CD4-positive, alpha-beta T cell treated with Interleukin-17A for 4 hours (primary cell): Measurements from ENCODE around the gene PDCD7.
A peak's percentile ranks its signal among the peaks of the same experiment; 100 is the strongest.
"Not testable (repeated sequence)": the region's sequence is repeated elsewhere in the genome, so short reads cannot be mapped to it uniquely, and the experiment has no call there.

ENCODE experiments used
- DNase-seq: peaks from one replicate; pipeline ENCODE4 v3.0.0-alpha.2; 2020; ENCODE audit warnings: mixed read lengths

PDCD7 gene

DNA sequence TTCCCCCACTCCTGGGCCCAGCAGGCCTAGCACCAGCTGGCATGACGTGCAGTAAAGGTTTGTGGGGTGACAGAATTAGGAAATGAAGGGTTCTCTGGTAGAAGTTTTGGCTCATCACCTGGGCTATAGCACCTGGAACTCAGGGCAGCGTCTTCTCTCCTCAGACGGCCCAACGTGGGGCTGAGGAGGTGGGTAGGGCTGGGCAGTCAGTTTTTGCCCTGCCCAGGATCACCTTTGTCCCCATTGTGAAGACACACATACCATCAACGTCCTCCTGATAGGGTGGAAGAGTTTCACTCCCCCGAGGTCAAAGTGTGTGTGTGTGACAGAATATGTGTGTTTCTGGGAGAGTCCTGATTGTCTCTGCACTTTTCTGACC, 45.0 kb downstream of the PDCD7 start:
- DNase-seq, result no peak

DNA sequence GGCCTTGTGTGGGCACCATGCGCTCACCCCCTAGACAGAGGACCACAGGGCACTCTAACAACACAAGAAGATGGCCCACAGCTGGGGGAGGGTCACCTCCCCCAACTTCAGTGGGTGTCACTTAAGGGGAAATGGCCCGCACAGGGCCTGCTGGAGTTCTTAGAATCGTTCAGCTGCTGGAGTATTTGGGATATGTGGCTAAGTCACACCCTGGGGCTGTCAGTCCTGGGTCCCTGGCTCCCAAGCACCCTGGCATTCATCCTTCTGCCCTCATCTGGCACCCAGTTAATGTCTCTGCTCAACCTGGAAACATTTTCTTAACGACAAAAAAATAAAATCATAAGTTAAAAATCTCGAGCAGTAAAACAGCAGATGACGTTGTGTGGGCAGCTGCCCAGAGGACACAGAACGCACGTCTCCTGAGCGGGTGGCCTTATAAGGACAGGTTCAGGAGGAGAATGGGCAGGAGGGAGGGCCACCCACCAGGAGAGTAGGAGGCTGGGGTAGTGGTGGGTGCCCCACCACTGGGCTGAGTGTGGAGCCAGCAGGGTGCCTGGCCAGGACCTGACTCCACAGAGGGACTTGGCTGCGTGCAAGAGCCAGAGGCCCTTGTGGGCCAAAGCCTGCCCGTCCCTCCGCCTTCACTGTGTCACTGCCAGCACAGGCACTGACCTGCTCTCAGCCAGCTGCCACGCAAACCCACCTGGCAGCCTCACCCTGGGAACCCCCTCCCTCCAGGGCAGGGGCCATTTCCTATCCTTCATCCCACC, 45.5 kb downstream of the PDCD7 start:
- DNase-seq, result no peak

DNA sequence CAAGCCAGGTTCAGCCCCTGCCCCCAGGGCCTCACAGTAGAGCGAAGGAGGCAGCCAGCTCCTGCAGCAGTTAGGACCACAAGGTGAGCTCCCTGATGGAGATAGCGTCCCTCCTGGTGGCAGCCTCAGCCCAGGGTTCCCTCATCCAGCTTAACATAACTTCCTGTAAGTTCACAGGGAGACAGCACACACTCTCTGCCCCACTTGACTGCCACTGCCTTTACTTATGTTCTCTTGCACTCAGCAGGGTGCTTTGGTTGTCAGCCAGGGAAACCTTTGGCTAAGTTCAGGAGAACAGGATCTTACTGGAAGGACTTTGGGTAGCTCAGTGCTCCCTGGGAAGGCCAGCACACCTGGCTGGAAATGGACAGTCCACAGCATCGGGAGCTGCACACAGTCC, 46.2 kb downstream of the PDCD7 start:
- DNase-seq, result no peak

DNA sequence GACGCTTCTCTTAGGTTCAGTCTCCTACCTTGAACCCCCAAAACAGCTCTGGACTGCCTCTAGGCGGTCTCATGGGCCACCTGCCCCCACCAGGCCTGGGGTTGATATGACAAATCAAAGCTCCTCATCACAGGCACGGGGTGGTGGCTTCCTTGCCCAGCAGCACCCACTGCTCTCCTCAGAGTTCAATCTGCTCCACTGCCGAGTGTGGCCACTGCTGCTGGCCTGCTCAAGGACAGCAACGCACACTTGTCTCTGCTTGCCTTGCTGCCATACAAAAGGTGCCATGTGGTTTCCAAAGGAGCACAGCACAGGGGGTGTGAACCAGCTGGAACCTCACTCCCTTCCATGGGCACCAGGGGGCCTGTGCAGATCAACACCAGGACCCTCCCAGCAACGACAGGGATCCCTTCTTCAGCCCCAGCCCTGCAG, 46.9 kb downstream of the PDCD7 start:
- no peak for DNase-seq

DNA sequence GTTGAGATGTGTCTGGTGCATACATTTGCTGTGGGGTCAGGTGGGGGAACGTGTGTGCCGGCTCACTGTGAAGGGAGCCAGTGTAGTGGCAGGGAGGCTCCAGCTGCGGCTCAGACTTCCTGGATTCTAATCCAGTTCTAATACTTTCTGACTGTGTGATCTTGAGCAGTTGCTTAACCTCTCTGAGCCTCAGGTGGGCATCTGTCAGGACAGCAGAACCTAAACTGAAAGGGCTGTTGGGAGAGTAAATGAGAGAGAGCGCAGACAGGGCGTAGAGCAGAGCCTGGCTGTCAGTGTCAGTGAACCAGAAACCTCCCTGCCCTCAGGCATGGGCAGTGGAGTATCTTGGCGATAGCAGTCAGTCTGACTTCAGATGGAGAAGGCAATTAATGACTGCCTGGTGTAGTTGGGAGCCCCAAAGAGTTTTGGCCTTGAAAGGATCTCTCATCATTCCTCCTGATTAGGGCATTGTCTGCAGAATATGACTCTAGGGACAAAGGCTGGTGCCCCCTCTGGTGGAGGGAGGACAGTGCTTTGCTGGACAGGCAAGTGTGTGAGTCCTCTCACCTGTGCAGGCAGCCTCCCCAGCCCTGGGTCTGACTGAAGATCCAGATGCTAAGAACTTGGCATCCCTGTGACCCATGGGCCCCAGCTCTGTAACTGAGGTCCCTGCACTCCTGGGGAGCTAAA, 47.5 kb downstream of the PDCD7 start:
- peak; percentile 19 for DNase-seq

DNA sequence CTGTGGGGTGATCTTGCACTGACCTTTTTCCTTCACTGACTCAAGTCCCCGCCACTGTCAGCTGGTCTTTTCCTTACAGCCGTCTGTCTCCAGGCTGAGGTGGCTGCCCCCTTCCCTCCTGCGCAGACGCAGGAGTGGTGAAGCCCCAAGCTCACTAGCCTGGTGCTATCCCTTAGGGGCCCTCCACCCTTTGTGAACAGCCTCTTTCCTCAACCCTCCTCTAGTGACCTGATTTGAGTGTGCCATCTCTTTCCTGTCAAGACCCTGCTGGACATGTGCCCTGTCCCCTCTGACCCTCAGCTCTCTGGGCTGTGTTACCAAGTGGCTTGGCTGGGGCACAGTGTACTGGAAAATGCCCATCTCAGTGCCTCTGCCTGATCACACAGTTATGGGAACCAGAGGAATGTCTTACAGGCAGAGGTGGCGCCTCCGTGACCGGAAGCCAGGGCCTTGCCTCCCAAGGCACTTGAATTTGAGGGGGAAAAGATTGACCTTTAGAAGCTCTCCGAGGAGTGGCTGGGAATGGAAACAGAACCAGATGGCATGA, 48.3 kb downstream of the PDCD7 start:
- DNase-seq, result no peak

DNA sequence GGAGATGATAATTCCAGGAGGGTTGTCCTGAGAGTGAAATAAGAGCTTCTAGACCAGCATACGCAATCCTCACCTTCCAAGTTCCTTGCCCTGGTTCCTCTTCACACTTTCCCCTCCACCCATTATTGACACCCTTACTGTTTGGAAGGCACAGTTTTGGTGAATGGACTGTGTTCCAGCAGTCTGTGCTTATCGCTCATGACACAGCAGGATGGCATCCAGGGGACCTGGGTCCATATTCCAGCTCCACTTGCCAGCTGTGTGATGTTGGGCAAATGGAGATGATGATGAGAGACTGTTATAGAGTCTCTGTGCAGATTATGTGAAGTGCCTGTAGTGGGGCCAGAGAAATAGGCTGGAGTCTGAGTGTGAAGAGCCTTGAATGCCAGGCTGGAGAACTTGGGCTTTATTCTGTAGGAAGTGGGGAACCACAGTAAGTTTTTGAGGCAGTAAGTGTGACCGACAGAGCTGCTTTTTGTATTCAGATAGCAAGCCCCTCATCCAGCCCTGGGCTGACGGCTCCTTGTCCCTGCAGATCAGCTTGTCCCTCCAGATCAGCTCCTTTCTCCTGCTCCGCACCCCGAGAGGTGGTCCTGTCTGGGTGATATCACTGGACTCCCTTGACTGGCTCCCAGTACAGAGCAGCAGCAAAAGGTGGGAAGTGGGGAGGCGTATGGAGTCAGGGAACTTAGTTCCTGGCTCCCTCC, 49.0 kb downstream of the PDCD7 start:
- DNase-seq, result no peak

DNA sequence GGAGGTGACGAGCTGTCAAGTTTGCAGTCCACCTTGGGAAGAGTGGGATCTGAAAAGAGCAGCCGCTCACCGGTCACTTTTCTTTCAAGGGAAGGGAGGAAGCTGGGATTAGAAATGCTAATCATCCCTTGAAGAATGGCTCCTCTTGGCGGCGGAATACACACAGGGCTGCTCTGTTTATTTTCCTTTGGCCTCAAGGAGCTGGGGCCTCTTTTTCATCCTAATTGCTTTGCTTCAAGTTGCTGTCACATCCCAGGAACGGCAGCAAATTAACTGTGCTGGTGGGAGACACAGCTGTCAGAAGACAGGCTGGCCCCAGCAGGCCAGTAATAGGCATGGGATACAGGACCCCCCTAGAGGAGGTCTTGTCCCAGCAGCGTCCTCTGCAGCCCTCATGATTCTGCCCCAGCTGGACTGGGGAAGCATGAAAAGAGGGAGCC, 50.3 kb downstream of the PDCD7 start:
- no peak for DNase-seq

DNA sequence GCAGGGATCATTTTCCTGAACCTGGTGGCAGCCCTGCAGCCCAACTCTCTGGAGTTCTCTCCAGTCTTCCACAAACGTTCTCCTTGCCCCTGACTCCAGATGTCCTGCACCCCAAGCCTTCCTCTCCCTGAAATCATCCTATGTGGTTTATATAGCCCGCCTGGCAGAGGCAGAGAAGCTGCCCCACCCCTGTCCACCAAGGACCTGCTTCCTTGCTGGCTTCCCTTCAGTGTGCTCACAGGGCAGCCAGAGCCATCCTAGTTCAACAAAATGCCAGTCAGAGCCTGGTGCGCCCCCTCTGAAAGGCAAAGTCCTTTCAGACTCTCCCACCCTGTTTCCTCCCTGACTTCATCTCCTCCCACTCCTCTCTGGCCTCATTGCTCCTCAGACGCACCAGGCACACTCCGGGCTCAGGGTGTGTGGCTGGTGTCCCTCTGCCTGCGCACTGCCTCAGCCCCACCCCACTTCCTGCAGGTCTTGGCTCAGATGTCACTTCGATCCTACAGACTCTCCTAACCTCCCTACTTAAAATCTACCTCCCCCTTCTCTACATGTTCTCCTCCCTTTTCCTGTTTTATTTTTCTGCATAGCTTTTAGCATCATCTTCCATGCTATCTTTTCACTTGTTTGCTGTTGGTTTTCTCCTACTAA, 51.2 kb downstream of the PDCD7 start:
- peak; percentile 39 for DNase-seq

DNA sequence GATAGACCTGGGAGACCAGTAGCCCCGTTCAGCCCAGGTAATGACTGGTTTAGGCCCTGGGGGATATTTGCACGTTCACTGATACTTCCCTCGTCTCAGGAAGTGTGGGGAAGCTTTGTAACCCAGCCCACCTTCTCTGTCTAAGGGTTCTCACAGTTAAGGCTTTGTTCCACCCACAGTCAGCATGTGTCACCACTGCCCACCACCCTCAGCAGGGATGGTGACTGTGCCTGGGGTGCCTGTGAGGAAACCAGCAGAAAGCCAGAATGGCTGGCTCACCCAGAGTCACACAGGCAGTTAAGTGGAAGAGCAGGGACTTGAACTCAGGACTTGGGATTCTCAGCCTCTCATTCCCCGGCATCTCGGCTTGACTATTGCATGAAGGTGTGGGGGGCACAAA, 51.9 kb downstream of the PDCD7 start:
- no peak for DNase-seq

DNA sequence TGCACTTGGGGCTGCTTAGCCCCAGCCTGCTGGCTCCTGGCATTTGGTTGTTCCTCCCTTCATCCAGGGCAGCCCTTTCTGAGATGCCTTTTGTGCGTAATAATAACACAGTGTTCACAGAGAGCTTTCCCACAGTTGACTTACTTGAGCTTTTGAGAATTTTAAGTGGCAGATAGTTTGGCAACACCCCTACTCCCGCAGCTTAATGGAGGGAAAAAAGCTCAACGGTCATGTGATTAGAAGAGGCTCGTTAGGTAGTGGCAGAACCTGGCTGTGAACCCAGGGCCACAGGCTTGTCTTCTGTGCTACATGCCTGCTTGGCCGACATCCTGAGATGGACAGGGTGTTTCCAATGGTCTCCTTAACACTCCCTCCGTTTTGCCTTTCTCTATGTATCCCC, 52.3 kb downstream of the PDCD7 start:
- no peak for DNase-seq

DNA sequence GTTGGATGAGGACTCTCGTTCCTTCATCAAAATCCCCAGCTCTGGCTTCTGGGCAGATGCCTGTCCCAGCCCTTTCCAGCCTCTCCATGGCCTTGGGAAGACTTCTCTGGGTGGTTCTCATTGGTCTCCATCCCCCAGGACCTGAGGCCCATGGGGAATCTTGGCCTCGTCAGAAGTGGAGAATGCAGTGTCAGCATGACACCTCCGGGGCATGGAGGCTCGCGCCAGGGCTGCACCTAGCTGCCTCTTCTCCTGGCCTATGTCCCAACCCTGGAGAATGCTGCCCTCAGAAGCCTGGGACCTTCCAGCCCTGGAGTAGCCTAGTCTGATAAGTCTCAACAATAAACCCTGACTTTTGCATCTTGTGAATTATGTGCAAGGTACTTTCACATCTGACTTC, 54.0 kb downstream of the PDCD7 start:
- no peak for DNase-seq

DNA sequence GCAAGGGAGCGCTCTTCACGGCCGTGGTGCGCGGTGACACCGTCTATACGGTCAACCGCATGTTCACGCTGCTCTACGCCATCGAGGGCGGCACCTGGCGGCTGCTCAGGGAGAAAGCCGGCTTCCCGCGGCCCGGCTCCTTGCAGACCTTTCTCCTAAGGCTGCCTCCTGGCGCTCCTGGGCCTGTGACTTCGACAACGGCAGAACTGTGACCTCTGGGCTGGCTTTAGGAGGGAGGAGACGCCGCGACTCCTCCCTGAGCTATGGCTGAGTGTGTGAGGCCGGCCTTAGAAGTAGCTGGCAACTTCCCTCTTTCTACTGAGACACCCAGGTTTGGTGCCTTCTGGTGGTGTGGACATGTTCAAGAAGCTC, 55.6 kb downstream of the PDCD7 start:
- DNase-seq, result peak; percentile 62

DNA sequence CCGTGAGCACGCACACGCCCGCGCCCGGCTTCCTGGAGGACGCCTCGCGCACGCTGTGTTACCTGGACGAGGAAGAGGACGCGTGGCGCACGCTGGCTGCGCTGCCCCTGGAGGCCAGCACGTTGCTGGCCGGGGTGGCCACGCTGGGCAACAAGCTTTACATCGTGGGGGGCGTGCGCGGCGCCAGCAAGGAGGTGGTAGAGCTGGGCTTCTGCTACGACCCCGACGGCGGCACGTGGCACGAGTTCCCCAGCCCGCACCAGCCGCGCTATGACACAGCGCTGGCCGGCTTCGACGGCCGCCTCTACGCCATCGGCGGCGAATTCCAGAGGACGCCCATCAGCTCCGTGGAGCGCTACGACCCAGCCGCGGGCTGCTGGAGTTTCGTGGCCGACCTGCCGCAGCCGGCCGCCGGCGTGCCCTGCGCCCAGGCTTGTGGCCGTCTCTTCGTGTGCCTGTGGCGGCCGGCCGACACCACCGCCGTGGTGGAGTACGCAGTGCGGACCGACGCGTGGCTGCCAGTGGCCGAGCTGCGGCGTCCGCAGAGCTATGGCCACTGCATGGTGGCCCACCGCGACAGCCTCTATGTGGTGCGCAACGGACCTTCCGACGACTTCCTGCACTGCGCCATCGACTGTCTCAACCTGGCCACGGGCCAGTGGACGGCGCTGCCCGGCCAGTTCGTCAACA, 56.2 kb downstream of the PDCD7 start:
- DNase-seq, result no peak

DNA sequence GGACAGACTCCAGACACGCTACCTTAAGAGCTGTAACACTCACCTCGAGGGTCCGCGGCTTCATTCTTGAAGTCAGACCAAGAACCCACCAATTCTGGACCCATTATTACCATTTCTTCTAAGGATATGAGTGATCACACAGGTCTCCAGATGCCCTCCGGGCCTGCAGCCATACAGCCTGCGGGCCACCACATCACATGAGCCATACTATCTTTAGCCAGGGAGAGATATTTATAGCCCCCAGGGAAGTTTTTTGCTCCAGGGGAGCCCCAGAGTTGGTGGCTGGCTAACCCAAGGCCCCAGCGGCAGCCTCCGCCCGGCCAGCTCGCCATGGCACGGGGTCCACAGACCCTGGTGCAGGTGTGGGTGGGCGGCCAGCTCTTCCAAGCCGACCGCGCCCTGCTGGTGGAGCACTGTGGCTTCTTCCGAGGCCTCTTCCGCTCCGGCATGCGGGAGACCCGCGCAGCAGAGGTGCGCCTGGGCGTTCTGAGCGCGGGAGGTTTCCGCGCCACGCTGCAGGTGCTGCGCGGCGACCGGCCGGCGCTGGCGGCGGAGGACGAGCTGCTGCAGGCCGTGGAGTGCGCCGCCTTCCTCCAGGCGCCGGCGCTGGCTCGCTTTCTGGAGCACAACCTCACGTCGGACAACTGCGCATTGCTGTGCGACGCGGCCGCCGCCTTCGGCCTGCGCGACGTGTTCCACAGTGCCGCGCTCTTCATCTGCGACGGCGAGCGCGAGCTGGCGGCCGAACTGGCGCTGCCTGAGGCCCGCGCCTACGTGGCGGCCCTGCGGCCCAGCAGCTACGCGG, 56.9 kb downstream of the PDCD7 start, which contains the start of gene KBTBD13:
Gene KBTBD13 (plus strand): TSS at position 261 of the 805 bp plus-strand sequence. CDS start 70 bp downstream, at position 331.
- DNase-seq, result no peak

DNA sequence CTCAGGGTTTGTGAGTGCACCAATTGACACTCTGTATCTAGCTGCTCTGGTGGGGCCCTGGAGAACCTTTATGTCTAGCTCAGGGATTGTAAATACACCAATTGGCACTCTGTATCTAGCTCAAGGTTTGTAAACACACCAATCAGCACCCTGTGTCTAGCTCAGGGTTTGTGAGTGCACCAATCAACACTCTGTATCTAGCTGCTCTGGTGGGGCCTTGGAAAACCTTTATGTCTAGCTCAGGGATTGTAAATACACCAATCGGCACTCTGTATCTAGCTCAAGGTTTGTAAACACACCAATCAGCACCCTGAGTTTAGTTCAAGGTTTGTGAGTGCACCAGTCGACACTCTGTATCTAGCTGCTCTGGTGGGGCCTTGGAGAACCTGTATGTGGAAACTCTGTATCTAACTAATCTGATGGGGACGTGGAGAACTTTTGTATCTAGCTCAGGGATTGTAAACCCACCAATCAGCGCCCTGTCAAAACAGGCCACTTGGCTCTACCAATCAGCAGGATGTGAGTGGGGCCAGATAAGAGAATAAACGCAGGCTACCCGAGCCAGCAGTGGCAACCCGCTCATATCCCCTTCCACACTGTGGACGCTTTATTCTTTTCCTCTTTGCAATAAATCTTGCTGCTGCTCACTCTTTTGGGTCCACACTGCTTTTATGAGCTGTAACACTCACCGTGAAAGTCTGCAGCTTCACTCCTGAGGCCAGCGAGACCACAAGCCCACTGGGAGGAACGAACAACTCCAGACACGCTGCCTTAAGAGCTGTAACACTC, 57.8 kb downstream of the PDCD7 start:
- DNase-seq, result not testable (repeated sequence)

DNA sequence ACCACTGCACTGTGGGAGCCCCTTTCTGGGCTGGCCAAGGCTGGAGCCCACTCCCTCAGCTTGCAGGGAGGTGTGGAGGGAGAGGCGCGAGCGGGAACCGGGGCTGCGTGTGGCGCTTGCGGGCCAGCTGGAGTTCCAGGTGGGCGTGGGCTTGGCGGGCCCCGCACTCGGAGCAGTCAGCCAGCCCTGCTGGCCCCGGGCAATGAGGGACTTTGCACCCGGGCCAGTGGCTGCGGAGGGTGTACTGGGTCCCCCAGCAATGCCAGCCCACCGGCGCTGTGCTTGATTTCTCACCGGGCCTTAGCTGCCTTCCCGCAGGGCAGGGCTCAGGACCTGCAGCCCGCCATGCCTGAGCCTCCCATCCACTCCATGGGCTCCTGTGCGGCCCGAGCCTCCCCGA, 58.7 kb downstream of the PDCD7 start:
- not testable (repeated sequence) for DNase-seq

DNA sequence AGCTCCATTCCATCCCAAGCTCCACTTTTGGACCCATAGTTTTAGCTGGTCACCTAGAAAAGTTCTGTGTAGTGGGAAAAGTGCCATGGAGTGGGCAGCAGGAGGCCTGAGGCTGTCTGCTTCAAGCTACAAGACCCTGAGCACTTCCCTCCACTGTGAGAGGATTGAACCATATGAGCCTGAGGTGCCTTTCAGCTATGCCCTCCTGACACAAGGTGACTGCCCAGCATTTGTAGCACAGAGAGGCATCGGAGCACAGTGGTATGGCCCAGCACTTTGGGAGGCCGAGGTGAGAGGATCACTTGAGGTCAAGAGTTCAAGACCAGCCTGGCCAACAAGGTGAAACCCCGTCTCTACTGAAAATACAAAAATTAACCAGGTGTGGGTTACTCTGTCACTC, 61.0 kb downstream of the PDCD7 start:
- DNase-seq, result no peak

DNA sequence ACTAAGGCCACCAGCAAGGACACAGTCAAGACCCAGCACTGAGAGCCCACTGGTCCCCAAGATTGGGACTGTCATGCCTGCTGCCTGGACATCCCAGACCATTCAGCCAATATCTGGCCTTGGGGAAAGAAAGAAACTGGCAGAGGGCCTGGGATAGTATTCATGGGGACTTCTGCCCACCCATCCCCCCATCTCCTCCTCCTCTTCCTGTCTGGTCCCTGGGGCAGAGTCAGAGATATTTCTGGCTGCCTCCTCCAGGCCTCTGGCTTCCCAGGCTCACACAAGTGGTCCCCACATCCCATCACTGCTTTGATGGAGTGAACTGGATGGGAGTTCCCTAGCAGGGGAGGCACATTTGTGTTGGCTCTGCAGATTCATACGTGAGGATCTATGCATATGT, 61.6 kb downstream of the PDCD7 start:
- no peak for DNase-seq

DNA sequence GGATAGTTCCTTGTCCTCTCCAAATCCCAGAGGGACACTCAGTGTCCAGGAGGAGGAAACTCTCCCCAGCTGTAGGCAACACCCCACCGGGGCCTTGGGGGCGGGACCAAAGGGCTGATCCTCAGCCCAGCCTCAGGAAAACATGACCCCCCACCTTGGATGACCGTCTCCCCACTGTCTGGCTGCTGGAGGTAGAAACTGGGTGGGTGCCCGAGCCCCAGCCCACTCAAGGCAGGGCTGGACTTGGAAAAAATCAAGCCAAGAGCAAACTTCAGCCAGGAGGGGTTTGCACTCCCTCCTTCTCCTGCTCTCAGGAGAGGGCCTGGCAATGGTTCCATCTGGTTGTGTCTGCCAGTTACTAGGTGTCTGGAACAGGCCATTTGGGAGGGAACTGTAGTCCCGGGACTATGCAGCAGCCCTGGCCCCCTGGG, 62.2 kb downstream of the PDCD7 start:
- no peak for DNase-seq
